GM21723 (cell line): Measurements from ENCODE around the gene MRC1.

Source experiments
- ATAC-seq: cut with Tn5 transposase; IDR thresholded peaks from one replicate; pipeline ENCODE4 v1.9.1; 2021; ENCODE audit warnings: mild to moderate bottlenecking, moderate library complexity; ENCODE audit not compliant: unreplicated experiment

MRC1 gene

GRCh38 chr10:17808971-17809841, at the start of gene MRC1:
MRC1 (plus strand) TSS chr10:17809348; CDS start chr10:17809466, 118 bp downstream.
- ATAC-seq: no peak

- ATAC-seq: no peak
These were observed 45.0 kb upstream of the MRC1 start for GRCh38 chr10:17764142-17764541.

GRCh38 chr10:17765602-17766001, 43.5 kb upstream of the MRC1 start:
- ATAC-seq: no peak

- ATAC-seq: no peak
These were observed 42.4 kb upstream of the MRC1 start for GRCh38 chr10:17766731-17767130.

GRCh38 chr10:17768496-17768895, 40.7 kb upstream of the MRC1 start:
- ATAC-seq: no peak

- ATAC-seq: no peak
These were observed 40.2 kb upstream of the MRC1 start for GRCh38 chr10:17768957-17769356.

- ATAC-seq: no peak
These were observed 38.1 kb upstream of the MRC1 start for GRCh38 chr10:17771017-17771416.

- no peak for ATAC-seq
These were observed 29.4 kb upstream of the MRC1 start for GRCh38 chr10:17779784-17780183.

GRCh38 chr10:17780727-17781126, 28.4 kb upstream of the MRC1 start:
- no peak for ATAC-seq

GRCh38 chr10:17781856-17782255, 27.3 kb upstream of the MRC1 start:
- no peak for ATAC-seq

GRCh38 chr10:17782921-17783665, 26.1 kb upstream of the MRC1 start:
- ATAC-seq: no peak

GRCh38 chr10:17783751-17784150, 25.4 kb upstream of the MRC1 start:
- no peak for ATAC-seq

GRCh38 chr10:17784688-17785087, 24.5 kb upstream of the MRC1 start:
- no peak for ATAC-seq

GRCh38 chr10:17785276-17785930, 23.7 kb upstream of the MRC1 start:
- ATAC-seq: no peak

- no peak for ATAC-seq
These were observed 21.8 kb upstream of the MRC1 start for GRCh38 chr10:17787087-17787961.

- ATAC-seq: no peak
These were observed 20.5 kb upstream of the MRC1 start for GRCh38 chr10:17788646-17789045.

GRCh38 chr10:17789396-17789795, 19.8 kb upstream of the MRC1 start:
- ATAC-seq: no peak

GRCh38 chr10:17790651-17791050, 18.5 kb upstream of the MRC1 start:
- ATAC-seq: no peak

- ATAC-seq: no peak
These were observed 16.2 kb upstream of the MRC1 start for GRCh38 chr10:17792991-17793390.

GRCh38 chr10:17793823-17794644, 15.1 kb upstream of the MRC1 start:
- ATAC-seq: no peak
